ENCODE data around the gene SLC16A14. TPM values are rescaled to one million over a fixed set of nuclear protein-coding genes. Genes with fewer than 3 reads are reported as not detected.

SLC16A14 gene
- polyA plus RNA-seq, 1 of the 3 experiments (the other 2 are of a cell fraction), result 0.90 TPM

- ChIA-PET POLR2A (no interaction called here), CTCF (interaction anchor here (0.7 to 1.0 kb wide), 2 partner anchors 21 to 38 kb away, joined by 3 to 4 read pairs; no protein-coding TSS in a partner anchor)
- 86% methylated on average over 11 of the region's 16 CpGs for WGBS (ENCODE audit: low lambda C conversion rate)
- Histone ChIP-seq H4K20me1 (ENCODE audit: insufficient read depth) (no peaks in the 10 kb centered on the region), H3K4me1 (ENCODE audit: control insufficient read depth in 1 of 2, insufficient read depth in 2 of 2, low read depth in 1 of 2, low read length in 1 of 2) (no peaks in the 10 kb centered on the region; a peak in 1 of 4 replicates), H3K4me2 (no peak overlapping the region), H3K4me3 (ENCODE audit: low read depth in 2 of 2, low read length in 1 of 2) (no peak overlapping the region), H3K36me3 (replicated peaks in 1 of 2; ENCODE audit: control insufficient read depth in 1 of 2, insufficient read depth in 2 of 2, low read length in 1 of 2) (no peaks in the 10 kb centered on the region), H3K9me2 (no peaks in the 10 kb centered on the region), H3K27ac (ENCODE audit: low read depth in 2 of 2, low read length in 1 of 2) (no peak overlapping the region), H3K79me2 (ENCODE audit: insufficient read depth) (no peaks in the 10 kb centered on the region), H3K9me3 (no peaks in the 10 kb centered on the region), H2AFZ (ENCODE audit: low read depth) (no peak overlapping the region), H3F3A (replicated peaks; ENCODE audit: insufficient read depth) (peaks cover 4% of the 10 kb centered on the region), H3K9ac (no peak overlapping the region), H3K27me3 (ENCODE audit: insufficient read depth) (no peaks in the 10 kb centered on the region)
- DNase-seq, result no peak
- TF ChIP-seq, protein P1, sequence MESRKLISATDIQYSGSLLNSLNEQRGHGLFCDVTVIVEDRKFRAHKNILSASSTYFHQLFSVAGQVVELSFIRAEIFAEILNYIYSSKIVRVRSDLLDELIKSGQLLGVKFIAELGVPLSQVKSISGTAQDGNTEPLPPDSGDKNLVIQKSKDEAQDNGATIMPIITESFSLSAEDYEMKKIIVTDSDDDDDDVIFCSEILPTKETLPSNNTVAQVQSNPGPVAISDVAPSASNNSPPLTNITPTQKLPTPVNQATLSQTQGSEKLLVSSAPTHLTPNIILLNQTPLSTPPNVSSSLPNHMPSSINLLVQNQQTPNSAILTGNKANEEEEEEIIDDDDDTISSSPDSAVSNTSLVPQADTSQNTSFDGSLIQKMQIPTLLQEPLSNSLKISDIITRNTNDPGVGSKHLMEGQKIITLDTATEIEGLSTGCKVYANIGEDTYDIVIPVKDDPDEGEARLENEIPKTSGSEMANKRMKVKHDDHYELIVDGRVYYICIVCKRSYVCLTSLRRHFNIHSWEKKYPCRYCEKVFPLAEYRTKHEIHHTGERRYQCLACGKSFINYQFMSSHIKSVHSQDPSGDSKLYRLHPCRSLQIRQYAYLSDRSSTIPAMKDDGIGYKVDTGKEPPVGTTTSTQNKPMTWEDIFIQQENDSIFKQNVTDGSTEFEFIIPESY (IDR thresholded peaks at IDR 0.05; ENCODE audit: borderline replicate concordance, low read depth), result no peak
- TF ChIP-seq CHD2 (IDR thresholded peaks at IDR 0.05; ENCODE audit: low read length, partially characterized antibody) (no peak), USF1 (IDR thresholded peaks at IDR 0.05; ENCODE audit: borderline replicate concordance, low read depth) (no peak), CTCF (IDR thresholded peaks at IDR 0.05) (no peak), EZH2phosphoT487 (IDR thresholded peaks at IDR 0.05; ENCODE audit: borderline replicate concordance, low read depth) (no peak), IRF3 (IDR thresholded peaks at IDR 0.05; ENCODE audit: low read depth, low read length) (no peak), MXI1 (IDR thresholded peaks at IDR 0.05; ENCODE audit: low read depth, low read length) (no peak), TCF12 (IDR thresholded peaks at IDR 0.05) (no peak), JUND (IDR thresholded peaks at IDR 0.05) (no peak), ELF1 (IDR thresholded peaks at IDR 0.05) (no peak)
- TF ChIP-seq, protein P2, sequence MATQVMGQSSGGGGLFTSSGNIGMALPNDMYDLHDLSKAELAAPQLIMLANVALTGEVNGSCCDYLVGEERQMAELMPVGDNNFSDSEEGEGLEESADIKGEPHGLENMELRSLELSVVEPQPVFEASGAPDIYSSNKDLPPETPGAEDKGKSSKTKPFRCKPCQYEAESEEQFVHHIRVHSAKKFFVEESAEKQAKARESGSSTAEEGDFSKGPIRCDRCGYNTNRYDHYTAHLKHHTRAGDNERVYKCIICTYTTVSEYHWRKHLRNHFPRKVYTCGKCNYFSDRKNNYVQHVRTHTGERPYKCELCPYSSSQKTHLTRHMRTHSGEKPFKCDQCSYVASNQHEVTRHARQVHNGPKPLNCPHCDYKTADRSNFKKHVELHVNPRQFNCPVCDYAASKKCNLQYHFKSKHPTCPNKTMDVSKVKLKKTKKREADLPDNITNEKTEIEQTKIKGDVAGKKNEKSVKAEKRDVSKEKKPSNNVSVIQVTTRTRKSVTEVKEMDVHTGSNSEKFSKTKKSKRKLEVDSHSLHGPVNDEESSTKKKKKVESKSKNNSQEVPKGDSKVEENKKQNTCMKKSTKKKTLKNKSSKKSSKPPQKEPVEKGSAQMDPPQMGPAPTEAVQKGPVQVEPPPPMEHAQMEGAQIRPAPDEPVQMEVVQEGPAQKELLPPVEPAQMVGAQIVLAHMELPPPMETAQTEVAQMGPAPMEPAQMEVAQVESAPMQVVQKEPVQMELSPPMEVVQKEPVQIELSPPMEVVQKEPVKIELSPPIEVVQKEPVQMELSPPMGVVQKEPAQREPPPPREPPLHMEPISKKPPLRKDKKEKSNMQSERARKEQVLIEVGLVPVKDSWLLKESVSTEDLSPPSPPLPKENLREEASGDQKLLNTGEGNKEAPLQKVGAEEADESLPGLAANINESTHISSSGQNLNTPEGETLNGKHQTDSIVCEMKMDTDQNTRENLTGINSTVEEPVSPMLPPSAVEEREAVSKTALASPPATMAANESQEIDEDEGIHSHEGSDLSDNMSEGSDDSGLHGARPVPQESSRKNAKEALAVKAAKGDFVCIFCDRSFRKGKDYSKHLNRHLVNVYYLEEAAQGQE (IDR thresholded peaks at IDR 0.05; ENCODE audit: low read depth, low read length), result no peak
Measured at GRCh38 chr2:230046491-230046890, 22.2 kb downstream of the SLC16A14 start.

Data from SK-N-SH (cell line).